Posterior cingulate gyrus (tissue), 11 donors: Measurements from ENCODE around the gene IGLL5.

Experiments
- DNase-seq, 10 donors: peaks; one replicate each; pipeline versions ENCODE4 v3.0.0 to v3.0.0-alpha.2; 2020 to 2021; ENCODE audit warnings: mixed read lengths in 3 of 10
- intact Hi-C: fragments of 100-400 bp; cut with DNase I; formaldehyde crosslinking; loops from one replicate; pipeline ENCODE4 v1.15.1; 2023

The IGLL5 gene

DNA sequence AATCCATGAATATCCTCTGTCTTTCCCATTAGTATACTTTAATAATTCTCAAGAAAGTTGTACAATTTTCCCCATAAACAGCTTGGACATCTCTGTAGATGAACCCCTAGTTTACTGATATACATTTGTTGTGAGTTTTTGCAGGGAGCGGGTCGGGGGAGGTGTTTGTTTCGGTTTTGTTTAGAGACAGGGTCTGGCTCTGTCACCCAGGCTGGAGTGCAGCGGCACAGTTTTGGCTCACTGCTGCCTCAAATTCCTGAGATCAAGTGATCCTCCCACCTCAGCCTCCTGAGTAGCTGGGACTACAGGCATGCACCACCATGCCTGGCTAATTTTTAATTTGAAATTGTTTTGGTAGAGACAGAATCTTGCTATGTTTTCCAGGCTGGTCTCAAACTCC lies 57.6 kb downstream of the IGLL5 start:
- peak in 3 of 10 donors; percentile 2 to 41 (median 7) for DNase-seq
- intact Hi-C loops = no loop called here
